Lung (tissue), 12 donors: Measurements from ENCODE around the gene SLC66A2. TPM values are rescaled to one million over a fixed set of nuclear protein-coding genes. Genes with fewer than 3 reads are reported as not detected.

Experiments used
- ATAC-seq: fragments of 200-7000 bp; cut with Tn5 transposase; one replicate; pipeline ENCODE4 v1.9.1; 2020; ENCODE audit warnings: moderate number of reproducible peaks; ENCODE audit not compliant: insufficient read depth, low FRiP score
- DNase-seq, 3 donors: peaks; one replicate each; pipeline ENCODE4 v3.0.0-alpha.2; 2013 to 2017
- H3K27ac ChIP-seq, 2 donors: one replicate each; pipeline ENCODE4 v1.5.1; 2013; ENCODE audit warnings: mild to moderate bottlenecking in 2 of 2, moderate library complexity in 2 of 2, control low read depth in 1 of 2, inconsistent platforms in 1 of 2, low read depth in 1 of 2, low read length in 1 of 2
- H3K27me3 ChIP-seq, 3 donors: one replicate each; pipeline ENCODE4 v1.5.1; 2013; ENCODE audit warnings: low read length in 2 of 3; ENCODE audit not compliant: control insufficient read depth in 3 of 3, insufficient read depth in 3 of 3
- H3K36me3 ChIP-seq, 4 donors: one replicate each; pipeline ENCODE4 v1.5.1; 2013; ENCODE audit warnings: low read length in 4 of 4, mild to moderate bottlenecking in 1 of 4, moderate library complexity in 1 of 4; ENCODE audit not compliant: control insufficient read depth in 4 of 4, insufficient read depth in 4 of 4
- H3K4me1 ChIP-seq, 5 donors: one replicate each; pipeline ENCODE4 v1.5.1; 2013; ENCODE audit warnings: low read length in 5 of 5, mild to moderate bottlenecking in 2 of 5, moderate library complexity in 1 of 5; ENCODE audit not compliant: control insufficient read depth in 5 of 5, insufficient read depth in 5 of 5
- H3K4me3 ChIP-seq: one replicate; pipeline ENCODE4 v1.5.1; 2013; ENCODE audit warnings: mild to moderate bottlenecking, control low read depth, moderate library complexity
- H3K9ac ChIP-seq, 2 donors: one replicate each; pipeline ENCODE4 v1.5.1; 2013; ENCODE audit warnings: low read length in 2 of 2, control low read depth in 1 of 2; ENCODE audit not compliant: insufficient read depth in 1 of 2
- H3K9me3 ChIP-seq, 4 donors: one replicate each; pipeline ENCODE4 v1.5.1; 2013; ENCODE audit warnings: low read length in 3 of 4, mild to moderate bottlenecking in 1 of 4, moderate library complexity in 1 of 4; ENCODE audit not compliant: control insufficient read depth in 4 of 4, insufficient read depth in 3 of 4
- WGBS, 2 donors: extraction: QIAGEN DNeasy Blood & Tissue Kit; methylation state at CpG; one replicate each; pipeline ENCODE4 v1.1.7; 2013; 5-methylcytosine and 5-hydroxymethylcytosine counted together
- polyA plus RNA-seq, 2 donors: library from polyadenylated mRNA; stranded (reverse); fragments of 200-250 nt; gene quantifications; one replicate each; pipeline ENCODE4 v1.2.1, GENCODE V29; 2013
- total RNA-seq, 2 donors: library from RNA; depleted of rRNA in 1 of 2; stranded (reverse); fragments of >200 nt in 1 of 2; gene quantifications; one replicate each; pipeline ENCODE4 v1.2.1, GENCODE V29; 2014 to 2021
- TF ChIP-seq, protein P1 (sequence below): IDR thresholded peaks from 2 replicates; pipeline ENCODE4 v1.5.1; 2012; ENCODE audit warnings: mild to moderate bottlenecking; ENCODE audit errors: control extremely low read depth, extremely low read depth
- donor health status: control.
- donor health status: control.
- donor health status: Bipolar disorder and iron deficiency.
- donor health status: healthy.
- donor health status: DM: yes; HTN: yes; CAD: no.

The SLC66A2 gene
- total and polyA plus RNA-seq, 4 donors, result 26.5 to 71.8 (median 62.3) TPM

DNA sequence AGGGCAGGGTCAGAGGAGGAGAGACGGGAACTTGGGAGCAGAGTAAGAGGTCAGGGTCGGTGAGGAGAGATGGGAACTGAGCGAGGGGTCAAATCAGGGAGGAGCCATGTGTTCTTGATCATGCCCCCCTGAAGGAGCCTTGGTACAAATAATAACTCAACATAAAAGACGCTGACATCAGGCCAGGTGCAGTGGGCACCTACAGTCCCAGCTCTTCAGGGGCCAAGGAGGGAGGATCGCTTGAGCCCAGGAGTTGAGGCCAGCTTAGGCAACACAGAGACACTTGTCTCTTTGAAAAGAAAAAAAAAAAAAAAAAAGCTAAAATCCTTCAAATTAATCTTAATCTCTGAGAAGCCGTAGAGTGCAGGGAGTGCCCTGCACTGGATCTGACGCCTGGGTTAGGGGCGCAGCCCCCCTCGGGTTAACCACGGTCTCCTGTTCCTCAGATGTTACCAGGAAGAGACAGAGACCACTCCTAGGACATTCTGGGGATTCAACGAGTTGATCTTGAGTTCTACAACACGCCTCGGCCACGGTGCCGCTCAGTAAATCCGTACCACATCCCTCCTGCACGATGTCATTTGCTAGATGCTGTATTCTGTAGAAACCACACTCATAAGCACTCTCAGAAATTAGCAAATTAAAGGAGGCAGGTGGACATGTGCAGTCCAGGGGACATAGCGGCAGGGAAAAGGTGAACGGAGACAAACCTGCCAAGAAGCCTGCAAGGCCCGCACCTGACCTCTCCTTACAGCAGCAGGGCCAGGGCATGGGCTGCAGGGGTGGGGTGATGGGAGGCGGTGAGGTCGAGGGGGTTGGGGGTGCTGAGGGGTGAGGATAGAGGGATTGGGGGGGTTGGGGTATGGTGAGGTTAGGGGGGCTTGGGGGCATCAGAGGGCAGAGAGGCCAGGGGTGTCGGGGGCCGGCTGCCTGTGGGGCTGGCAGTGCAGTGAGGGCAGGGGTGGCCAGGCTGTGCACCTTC is 29.2 kb downstream of the SLC66A2 start:
- no peak overlapping the region for H3K9ac ChIP-seq
- TF ChIP-seq, protein P1, sequence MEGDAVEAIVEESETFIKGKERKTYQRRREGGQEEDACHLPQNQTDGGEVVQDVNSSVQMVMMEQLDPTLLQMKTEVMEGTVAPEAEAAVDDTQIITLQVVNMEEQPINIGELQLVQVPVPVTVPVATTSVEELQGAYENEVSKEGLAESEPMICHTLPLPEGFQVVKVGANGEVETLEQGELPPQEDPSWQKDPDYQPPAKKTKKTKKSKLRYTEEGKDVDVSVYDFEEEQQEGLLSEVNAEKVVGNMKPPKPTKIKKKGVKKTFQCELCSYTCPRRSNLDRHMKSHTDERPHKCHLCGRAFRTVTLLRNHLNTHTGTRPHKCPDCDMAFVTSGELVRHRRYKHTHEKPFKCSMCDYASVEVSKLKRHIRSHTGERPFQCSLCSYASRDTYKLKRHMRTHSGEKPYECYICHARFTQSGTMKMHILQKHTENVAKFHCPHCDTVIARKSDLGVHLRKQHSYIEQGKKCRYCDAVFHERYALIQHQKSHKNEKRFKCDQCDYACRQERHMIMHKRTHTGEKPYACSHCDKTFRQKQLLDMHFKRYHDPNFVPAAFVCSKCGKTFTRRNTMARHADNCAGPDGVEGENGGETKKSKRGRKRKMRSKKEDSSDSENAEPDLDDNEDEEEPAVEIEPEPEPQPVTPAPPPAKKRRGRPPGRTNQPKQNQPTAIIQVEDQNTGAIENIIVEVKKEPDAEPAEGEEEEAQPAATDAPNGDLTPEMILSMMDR, result no peak
- H3K4me1 ChIP-seq, result peaks cover 0 to 8% (median 0%) of the 10 kb centered on the region in 5 donors
- 96% methylated on average over 24 of the region's 24 CpGs for WGBS, 2 donors
- no peak overlapping the region for H3K27ac ChIP-seq
- ATAC-seq, result no peak
- H3K9me3 ChIP-seq, result no peaks in the 10 kb centered on the region
- H3K4me3 ChIP-seq, result no peak overlapping the region
- H3K36me3 ChIP-seq, result peaks cover 0 to 35% (median 10%) of the 10 kb centered on the region in 4 donors
- no peaks in the 10 kb centered on the region for H3K27me3 ChIP-seq
- DNase-seq, result peak in 1 of 3 donors; percentile 3

DNA sequence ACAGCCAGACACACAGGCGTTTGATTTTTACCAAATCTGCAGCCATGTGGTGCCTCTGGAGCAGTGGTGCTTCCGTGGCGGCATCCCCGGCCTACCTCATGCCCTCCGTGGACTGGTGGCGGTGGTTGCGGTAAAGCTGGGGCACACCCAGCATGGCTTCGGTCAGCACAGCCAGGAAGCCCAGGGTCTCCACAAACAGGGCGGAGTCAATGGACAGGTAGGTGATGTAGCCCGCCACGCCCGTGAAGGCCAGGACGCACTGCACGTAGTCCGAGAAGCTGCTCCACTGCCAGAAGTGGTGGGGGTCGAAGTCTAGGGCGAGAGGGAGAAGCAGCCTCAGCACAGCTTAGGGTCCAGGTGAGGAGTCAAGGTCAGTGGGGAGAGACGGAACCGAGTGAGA is 32.4 kb downstream of the SLC66A2 start:
- TF ChIP-seq, protein P1, result no peak
- Histone ChIP-seq H3K9ac (no peak overlapping the region), H3K9me3 (peaks cover 0 to 2% (median 0%) of the 10 kb centered on the region in 4 donors), H3K36me3 (peaks cover 0 to 56% (median 26%) of the 10 kb centered on the region in 4 donors), H3K27me3 (no peaks in the 10 kb centered on the region), H3K27ac (no peak overlapping the region), H3K4me3 (no peak overlapping the region), H3K4me1 (peaks cover 0 to 5% (median 0%) of the 10 kb centered on the region in 5 donors)
- DNase-seq, result no peak
- 98 to 99% methylated on average over 19 of the region's 19 CpGs for WGBS, 2 donors
- ATAC-seq, result no peak

DNA sequence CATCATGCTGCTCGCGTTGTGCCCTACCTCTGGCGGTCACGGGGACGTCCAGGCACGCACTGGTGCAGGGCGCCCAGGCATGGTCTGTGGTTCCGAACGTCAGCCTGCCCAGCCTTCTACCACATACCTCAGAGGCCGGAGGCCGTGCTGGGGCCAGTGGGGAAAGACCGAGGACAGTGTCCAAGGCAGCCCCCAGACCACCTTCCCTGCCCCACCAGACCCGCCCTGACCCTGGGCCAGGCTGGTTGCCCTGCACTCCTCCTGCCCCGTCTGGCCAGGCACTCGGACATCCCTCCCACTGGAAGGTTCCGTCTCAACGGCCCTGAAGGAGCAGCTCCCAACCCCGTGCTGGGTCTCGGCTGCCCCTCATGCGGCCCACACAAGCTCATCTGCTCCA is 32.8 kb downstream of the SLC66A2 start:
- WGBS, 2 donors, result 97 to 99% methylated on average over 20 of the region's 20 CpGs
- H3K27ac ChIP-seq, result no peak overlapping the region
- no peak overlapping the region for H3K9ac ChIP-seq
- TF ChIP-seq, protein P1, result no peak
- peaks cover 0 to 2% (median 0%) of the 10 kb centered on the region in 4 donors for H3K9me3 ChIP-seq
- ATAC-seq (no peak), DNase-seq (no peak)
- peaks cover 0 to 2% (median 0%) of the 10 kb centered on the region in 5 donors for H3K4me1 ChIP-seq
- peaks cover 0 to 54% (median 26%) of the 10 kb centered on the region in 4 donors for H3K36me3 ChIP-seq
- H3K27me3 ChIP-seq, result no peaks in the 10 kb centered on the region
- H3K4me3 ChIP-seq, result no peak overlapping the region
